Adipocyte (in vitro differentiated cells): ENCODE data around the gene ADRB1.
A peak's percentile ranks its signal among the peaks of the same experiment; 100 is the strongest.

Experiments used
- DNase-seq: peaks from one replicate; pipeline ENCODE4 v3.0.0-alpha.2; 2015; ENCODE audit warnings: low read depth
- H3K27me3 ChIP-seq: replicated peaks from 2 replicates; pipeline ENCODE4 v1.7.0; 2013; ENCODE audit warnings: mild to moderate bottlenecking, low read length, moderate library complexity; ENCODE audit not compliant: control insufficient read depth, insufficient read depth
- H3K36me3 ChIP-seq: 2 replicates; pipeline ENCODE4 v1.7.0; 2013; ENCODE audit warnings: low read length, mild to moderate bottlenecking, moderate library complexity; ENCODE audit not compliant: control insufficient read depth, insufficient read depth, severe bottlenecking
- H3K4me1 ChIP-seq: 2 replicates; pipeline ENCODE4 v1.7.0; 2013; ENCODE audit warnings: mild to moderate bottlenecking, low read length, moderate library complexity; ENCODE audit not compliant: control insufficient read depth, insufficient read depth
- H3K4me3 ChIP-seq: 2 replicates; pipeline ENCODE4 v1.7.0; 2013; ENCODE audit warnings: mild to moderate bottlenecking, low read length, moderate library complexity
- H3K9ac ChIP-seq: 2 replicates; pipeline ENCODE4 v1.7.0; 2013; ENCODE audit warnings: mild to moderate bottlenecking, low read length, moderate library complexity
- H3K9me3 ChIP-seq: 2 replicates; pipeline ENCODE4 v1.7.0; 2013; ENCODE audit warnings: mild to moderate bottlenecking, low read length, moderate library complexity; ENCODE audit not compliant: control insufficient read depth

Gene ADRB1

GRCh38 chr10:114044247-114045135 is 825 bp downstream of the ADRB1 start:
- DNase-seq, result no peak
- no peak overlapping the region for H3K4me3 ChIP-seq
- H3K9me3 ChIP-seq, result no peaks in the 10 kb centered on the region
- peaks cover 63% of the 10 kb centered on the region for H3K27me3 ChIP-seq
- no peaks in the 10 kb centered on the region for H3K36me3 ChIP-seq
- H3K4me1 ChIP-seq, result peaks cover 5% of the 10 kb centered on the region
- H3K9ac ChIP-seq, result no peak overlapping the region

- H3K4me1 ChIP-seq, result peaks cover 5% of the 10 kb centered on the region
- H3K27me3 ChIP-seq, result peaks cover 57% of the 10 kb centered on the region
- H3K36me3 ChIP-seq, result no peaks in the 10 kb centered on the region
- H3K9me3 ChIP-seq, result no peaks in the 10 kb centered on the region
- peak; percentile 63 for DNase-seq
- H3K4me3 ChIP-seq, result peak overlapping the region; percentile 55
- no peak overlapping the region for H3K9ac ChIP-seq
These were observed 1.7 kb downstream of the ADRB1 start for GRCh38 chr10:114045136-114046086.

GRCh38 chr10:114046087-114046458 is 2.4 kb downstream of the ADRB1 start:
- Histone ChIP-seq H3K9ac (no peak overlapping the region), H3K9me3 (no peaks in the 10 kb centered on the region), H3K4me1 (peaks cover 5% of the 10 kb centered on the region), H3K36me3 (no peaks in the 10 kb centered on the region), H3K4me3 (no peak overlapping the region), H3K27me3 (peaks cover 52% of the 10 kb centered on the region)
- no peak for DNase-seq

- no peak for DNase-seq
- no peaks in the 10 kb centered on the region for H3K36me3 ChIP-seq
- H3K4me3 ChIP-seq, result no peak overlapping the region
- H3K9ac ChIP-seq, result no peak overlapping the region
- peaks cover 35% of the 10 kb centered on the region for H3K27me3 ChIP-seq
- H3K9me3 ChIP-seq, result no peaks in the 10 kb centered on the region
- H3K4me1 ChIP-seq, result no peaks in the 10 kb centered on the region
These were observed 4.8 kb downstream of the ADRB1 start for GRCh38 chr10:114048472-114048871.

DNA sequence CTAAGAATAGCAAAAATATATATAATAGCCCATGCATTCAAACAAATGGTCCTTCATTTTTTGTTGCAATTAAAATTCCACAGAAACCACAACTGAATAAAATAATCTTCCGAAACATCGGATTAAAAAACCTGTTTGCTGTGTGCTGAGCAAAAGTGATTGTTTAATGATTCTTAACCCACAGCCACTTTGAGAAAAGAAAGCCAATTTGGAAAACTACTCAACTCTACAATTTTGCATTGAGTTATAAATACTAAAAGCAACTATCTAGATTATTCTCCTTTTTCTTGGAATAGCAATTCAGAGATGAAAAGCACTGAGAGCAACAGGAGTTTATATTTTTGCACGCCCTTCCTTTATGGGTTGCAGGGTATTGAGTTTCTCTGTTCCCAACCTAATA is 8.0 kb downstream of the ADRB1 start:
- H3K9ac ChIP-seq, result no peak overlapping the region
- no peaks in the 10 kb centered on the region for H3K4me1 ChIP-seq
- DNase-seq, result no peak
- H3K4me3 ChIP-seq, result no peak overlapping the region
- H3K36me3 ChIP-seq, result no peaks in the 10 kb centered on the region
- no peaks in the 10 kb centered on the region for H3K9me3 ChIP-seq
- peaks cover 18% of the 10 kb centered on the region for H3K27me3 ChIP-seq

DNA sequence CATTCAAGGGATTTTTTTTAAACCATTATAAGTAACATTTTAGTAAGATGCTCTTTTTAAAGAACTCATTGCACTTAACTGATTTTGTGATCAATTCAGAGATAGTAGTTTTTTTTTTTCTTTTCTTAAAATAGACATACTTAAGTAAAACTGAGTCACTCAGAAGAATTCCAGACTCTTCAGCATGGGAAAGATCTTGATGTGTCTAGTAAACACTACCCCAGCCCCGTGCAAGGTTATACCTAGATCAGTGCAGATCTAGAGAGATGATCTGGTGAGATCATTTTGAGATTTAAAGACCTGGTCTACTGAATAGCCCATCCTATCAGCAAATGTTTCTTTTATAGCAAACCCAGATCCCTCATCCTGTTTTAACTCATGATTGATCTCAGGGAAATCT is 8.6 kb downstream of the ADRB1 start:
- H3K27me3 ChIP-seq, result peaks cover 13% of the 10 kb centered on the region

GRCh38 chr10:114053946-114054345 is 10.3 kb downstream of the ADRB1 start:
- DNase-seq, result peak; percentile 57
- H3K27me3 ChIP-seq, result no peaks in the 10 kb centered on the region
- H3K36me3 ChIP-seq, result no peaks in the 10 kb centered on the region
- H3K4me3 ChIP-seq, result no peak overlapping the region
- H3K4me1 ChIP-seq, result no peaks in the 10 kb centered on the region
- H3K9ac ChIP-seq, result no peak overlapping the region
- no peaks in the 10 kb centered on the region for H3K9me3 ChIP-seq

More for the DNA sequence above, 8.6 kb downstream of the ADRB1 start:
- Histone ChIP-seq H3K4me1 (no peaks in the 10 kb centered on the region), H3K4me3 (no peak overlapping the region), H3K9ac (no peak overlapping the region), H3K9me3 (no peaks in the 10 kb centered on the region), H3K36me3 (no peaks in the 10 kb centered on the region)
- no peak for DNase-seq

DNA sequence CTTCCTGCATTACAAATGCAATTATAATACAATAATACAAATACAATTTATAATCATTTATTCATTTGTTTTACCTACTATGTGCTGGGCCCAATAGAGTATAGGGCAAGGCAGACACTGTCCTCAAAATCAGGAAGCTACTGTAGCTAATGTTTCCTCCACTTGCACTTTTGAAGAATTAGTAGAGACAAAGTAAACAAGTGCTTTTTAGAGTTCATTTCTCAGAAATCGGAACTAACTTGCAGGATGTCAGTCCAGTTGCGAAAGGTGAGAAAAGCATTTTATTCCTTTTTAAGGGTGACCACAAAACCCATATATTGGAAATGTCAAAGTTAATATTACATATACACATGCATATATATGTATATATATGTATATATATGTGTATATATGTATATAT is 14.2 kb downstream of the ADRB1 start:
- H3K36me3 ChIP-seq, result no peaks in the 10 kb centered on the region
- no peak for DNase-seq
- no peak overlapping the region for H3K9ac ChIP-seq
- peaks cover 5% of the 10 kb centered on the region for H3K27me3 ChIP-seq
- no peak overlapping the region for H3K4me3 ChIP-seq
- H3K4me1 ChIP-seq, result no peaks in the 10 kb centered on the region
- H3K9me3 ChIP-seq, result no peaks in the 10 kb centered on the region

DNA sequence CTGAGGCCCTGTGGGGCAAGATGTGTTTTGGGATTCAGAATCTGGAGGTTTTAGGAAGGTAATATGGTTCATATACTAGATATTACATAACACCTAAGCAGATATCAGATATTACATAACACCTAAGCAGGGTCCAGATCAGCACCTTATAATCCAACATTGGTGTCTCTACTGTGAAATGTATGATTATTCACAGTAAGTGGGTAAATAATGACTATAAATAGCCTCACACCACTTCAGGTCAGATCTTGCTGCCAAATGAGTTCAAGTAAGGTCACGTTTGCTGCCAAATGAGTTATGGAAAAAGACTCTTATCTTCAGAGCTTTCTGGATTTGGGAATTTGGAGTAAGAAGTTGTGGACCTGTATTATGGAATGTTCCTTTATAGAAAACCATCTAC is 14.6 kb downstream of the ADRB1 start:
- no peak for DNase-seq

GRCh38 chr10:114059561-114059960 is 15.9 kb downstream of the ADRB1 start:
- H3K36me3 ChIP-seq, result no peaks in the 10 kb centered on the region
- H3K4me3 ChIP-seq, result no peak overlapping the region
- H3K9me3 ChIP-seq, result no peaks in the 10 kb centered on the region
- DNase-seq, result no peak
- H3K4me1 ChIP-seq, result no peaks in the 10 kb centered on the region
- H3K9ac ChIP-seq, result no peak overlapping the region
- peaks cover 5% of the 10 kb centered on the region for H3K27me3 ChIP-seq

More for the DNA sequence above, 14.6 kb downstream of the ADRB1 start:
- no peak overlapping the region for H3K4me3 ChIP-seq
- H3K36me3 ChIP-seq, result no peaks in the 10 kb centered on the region
- H3K9me3 ChIP-seq, result no peaks in the 10 kb centered on the region
- no peaks in the 10 kb centered on the region for H3K4me1 ChIP-seq
- peaks cover 5% of the 10 kb centered on the region for H3K27me3 ChIP-seq
- no peak overlapping the region for H3K9ac ChIP-seq

DNA sequence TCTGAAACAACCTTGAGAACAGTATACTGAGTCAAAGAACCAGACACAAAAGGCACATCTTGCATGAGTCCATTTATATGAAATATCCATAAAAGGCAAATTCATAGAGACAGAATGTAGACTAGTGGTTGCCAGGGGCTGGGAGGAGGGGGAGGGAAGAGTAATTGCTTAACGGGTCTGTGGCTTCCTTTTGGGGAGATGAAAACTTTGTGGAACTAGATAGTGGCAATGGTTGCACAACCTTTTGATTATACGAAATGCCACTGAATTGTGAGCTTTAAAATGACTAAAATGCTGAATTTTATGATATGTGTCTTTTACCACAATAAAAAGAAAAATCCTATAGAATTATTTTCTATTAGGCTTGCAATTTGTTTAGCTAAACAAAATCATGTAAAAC is 16.8 kb downstream of the ADRB1 start:
- Histone ChIP-seq H3K27me3 (peaks cover 5% of the 10 kb centered on the region), H3K4me1 (no peaks in the 10 kb centered on the region), H3K4me3 (no peak overlapping the region), H3K36me3 (no peaks in the 10 kb centered on the region), H3K9ac (no peak overlapping the region), H3K9me3 (no peaks in the 10 kb centered on the region)
- DNase-seq, result no peak
